Esophagus muscularis mucosa (tissue), 4 donors: ENCODE results near the gene RBP2.

Experiments used
- EP300 ChIP-seq: sonication (generic); formaldehyde crosslinking; IDR thresholded peaks from one replicate; pipeline ENCODE4 v1.6.1; 2017; ENCODE audit warnings: antibody characterized with exemption
- POLR2A ChIP-seq: fragments of 450-650 bp; IDR thresholded peaks from one replicate; pipeline ENCODE4 v1.6.1; 2017; ENCODE audit warnings: antibody characterized with exemption, moderate library complexity, mild to moderate bottlenecking, low read depth
- POLR2AphosphoS5 ChIP-seq, 2 donors: sonication (generic); formaldehyde crosslinking; IDR thresholded peaks; one replicate each; pipeline ENCODE4 v1.6.1; 2017; ENCODE audit warnings: antibody characterized with exemption in 2 of 2
- TF ChIP-seq, protein P1 (sequence below), 3 experiments: fragments of 200-600 bp in 2 of 3; fragments of 450-650 bp in 1 of 3; sonication (generic) in 2 of 3; IDR thresholded peaks; one replicate each; pipeline ENCODE4 v1.5.1; 2017 to 2019; ENCODE audit warnings: antibody characterized with exemption in 3 of 3, mild to moderate bottlenecking in 2 of 3, moderate library complexity in 1 of 3

DNA sequence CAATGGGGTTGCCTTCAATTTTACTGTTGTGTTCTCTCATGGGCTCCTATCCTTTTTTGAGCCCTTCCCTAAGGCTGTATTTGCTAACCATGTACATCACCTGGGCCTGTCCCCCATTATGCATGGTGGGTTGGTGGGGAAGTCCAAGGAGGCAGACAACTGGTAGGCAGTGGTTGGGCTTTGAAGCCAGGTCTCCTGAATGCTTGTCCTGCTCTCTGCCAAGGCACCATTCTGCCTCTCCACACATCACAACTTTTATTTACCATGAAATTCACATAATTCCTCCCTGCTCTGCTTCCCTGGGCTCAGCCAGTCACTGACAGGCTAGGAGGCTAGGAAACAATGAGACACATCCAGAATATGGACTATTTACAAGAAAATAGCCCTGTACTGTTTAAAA, 45.8 kb downstream of the RBP2 start:
- TF ChIP-seq, protein P1, sequence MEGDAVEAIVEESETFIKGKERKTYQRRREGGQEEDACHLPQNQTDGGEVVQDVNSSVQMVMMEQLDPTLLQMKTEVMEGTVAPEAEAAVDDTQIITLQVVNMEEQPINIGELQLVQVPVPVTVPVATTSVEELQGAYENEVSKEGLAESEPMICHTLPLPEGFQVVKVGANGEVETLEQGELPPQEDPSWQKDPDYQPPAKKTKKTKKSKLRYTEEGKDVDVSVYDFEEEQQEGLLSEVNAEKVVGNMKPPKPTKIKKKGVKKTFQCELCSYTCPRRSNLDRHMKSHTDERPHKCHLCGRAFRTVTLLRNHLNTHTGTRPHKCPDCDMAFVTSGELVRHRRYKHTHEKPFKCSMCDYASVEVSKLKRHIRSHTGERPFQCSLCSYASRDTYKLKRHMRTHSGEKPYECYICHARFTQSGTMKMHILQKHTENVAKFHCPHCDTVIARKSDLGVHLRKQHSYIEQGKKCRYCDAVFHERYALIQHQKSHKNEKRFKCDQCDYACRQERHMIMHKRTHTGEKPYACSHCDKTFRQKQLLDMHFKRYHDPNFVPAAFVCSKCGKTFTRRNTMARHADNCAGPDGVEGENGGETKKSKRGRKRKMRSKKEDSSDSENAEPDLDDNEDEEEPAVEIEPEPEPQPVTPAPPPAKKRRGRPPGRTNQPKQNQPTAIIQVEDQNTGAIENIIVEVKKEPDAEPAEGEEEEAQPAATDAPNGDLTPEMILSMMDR (IDR thresholded peaks at IDR 0.05): no peak
- TF ChIP-seq POLR2A (no peak), POLR2AphosphoS5 (IDR thresholded peaks at IDR 0.05) (no peak), EP300 (no peak)
